ENCODE measurements around the gene CDV3.
"Not testable (repeated sequence)": the region's sequence is repeated elsewhere in the genome, so short reads cannot be mapped to it uniquely, and the experiment has no call there.

The CDV3 gene

DNA sequence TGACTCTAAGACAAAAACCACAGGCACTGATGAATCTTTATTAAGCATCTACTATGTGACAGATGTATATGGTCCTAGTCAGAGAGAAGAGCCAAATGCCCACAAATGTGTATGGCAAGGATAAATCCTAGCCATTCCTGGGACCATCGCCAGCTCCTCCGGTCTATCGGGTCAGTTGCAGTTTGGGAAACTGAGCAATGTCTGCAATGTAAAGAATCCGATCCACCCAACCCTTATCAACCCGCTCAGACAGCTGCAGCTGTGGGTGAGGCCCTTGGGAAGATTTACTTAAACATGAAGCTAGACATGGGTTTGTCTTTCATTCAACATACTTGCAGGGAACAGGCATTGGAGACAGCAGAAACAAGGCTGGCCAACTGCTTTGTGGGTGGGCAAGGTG, 40.5 kb upstream of the CDV3 start (continued):
- TF ChIP-seq, protein P1, sequence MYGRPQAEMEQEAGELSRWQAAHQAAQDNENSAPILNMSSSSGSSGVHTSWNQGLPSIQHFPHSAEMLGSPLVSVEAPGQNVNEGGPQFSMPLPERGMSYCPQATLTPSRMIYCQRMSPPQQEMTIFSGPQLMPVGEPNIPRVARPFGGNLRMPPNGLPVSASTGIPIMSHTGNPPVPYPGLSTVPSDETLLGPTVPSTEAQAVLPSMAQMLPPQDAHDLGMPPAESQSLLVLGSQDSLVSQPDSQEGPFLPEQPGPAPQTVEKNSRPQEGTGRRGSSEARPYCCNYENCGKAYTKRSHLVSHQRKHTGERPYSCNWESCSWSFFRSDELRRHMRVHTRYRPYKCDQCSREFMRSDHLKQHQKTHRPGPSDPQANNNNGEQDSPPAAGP (tag by site-specific recombination; IDR thresholded peaks at IDR 0.05): no peak
- TF ChIP-seq ZNF292 (tag by site-specific recombination; IDR thresholded peaks at IDR 0.05; ENCODE audit: borderline replicate concordance, low read depth) (no peak), KLF1 (tag by site-specific recombination; IDR thresholded peaks at IDR 0.05) (no peak), ZBTB20 (tag by site-specific recombination; IDR thresholded peaks at IDR 0.05) (no peak)

DNA sequence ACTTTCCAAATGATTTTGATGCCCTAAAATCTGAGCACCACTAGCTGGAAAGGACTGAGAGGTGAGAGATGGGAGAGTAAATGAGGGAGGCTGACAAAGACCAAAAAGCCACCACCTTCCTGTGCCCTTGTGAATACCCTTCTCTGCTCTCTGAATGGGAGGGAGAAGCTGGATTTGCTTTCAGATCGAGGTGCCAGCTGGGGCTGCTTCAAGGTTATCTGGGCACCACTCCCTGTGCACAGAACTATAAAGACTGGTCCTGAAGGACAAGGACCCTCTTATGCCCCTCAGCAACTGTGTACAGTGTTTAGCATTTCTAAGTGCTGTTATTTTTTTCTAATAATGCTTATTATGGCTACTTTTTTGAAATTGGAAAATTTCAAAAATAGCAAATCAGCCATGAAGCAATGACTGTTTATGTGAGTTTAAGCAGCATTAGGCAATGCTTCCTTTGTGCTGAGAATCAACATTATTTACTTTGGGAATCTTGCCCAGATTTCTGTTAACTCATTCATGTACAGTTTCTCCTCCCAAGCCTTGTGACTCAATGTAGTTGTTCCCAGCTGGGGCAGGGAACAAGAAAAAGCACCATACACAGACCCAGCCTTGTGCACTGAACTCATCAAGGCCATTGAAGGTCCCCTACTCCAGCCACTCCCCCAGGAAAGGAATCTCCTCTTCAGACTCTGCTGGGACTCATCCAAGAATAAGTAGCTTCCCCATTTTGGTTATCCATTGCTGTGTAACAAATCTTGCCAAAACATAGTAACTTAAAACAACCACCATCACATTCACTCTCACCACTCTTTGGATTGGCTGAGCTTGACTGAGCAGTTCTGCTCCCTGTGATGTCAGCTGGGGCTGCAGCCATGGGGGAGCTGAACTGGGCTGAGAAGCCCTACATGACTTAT, 37.3 kb upstream of the CDV3 start:
- TF ChIP-seq, protein P2, sequence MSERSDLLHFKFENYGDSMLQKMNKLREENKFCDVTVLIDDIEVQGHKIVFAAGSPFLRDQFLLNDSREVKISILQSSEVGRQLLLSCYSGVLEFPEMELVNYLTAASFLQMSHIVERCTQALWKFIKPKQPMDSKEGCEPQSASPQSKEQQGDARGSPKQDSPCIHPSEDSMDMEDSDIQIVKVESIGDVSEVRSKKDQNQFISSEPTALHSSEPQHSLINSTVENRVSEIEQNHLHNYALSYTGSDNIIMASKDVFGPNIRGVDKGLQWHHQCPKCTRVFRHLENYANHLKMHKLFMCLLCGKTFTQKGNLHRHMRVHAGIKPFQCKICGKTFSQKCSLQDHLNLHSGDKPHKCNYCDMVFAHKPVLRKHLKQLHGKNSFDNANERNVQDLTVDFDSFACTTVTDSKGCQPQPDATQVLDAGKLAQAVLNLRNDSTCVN (tag by site-specific recombination; optimal IDR thresholded peaks at IDR 0.05): no peak
- no peak for TF ChIP-seq GLI4 (tag by site-specific recombination; IDR thresholded peaks at IDR 0.05)
- TF ChIP-seq, protein P3, sequence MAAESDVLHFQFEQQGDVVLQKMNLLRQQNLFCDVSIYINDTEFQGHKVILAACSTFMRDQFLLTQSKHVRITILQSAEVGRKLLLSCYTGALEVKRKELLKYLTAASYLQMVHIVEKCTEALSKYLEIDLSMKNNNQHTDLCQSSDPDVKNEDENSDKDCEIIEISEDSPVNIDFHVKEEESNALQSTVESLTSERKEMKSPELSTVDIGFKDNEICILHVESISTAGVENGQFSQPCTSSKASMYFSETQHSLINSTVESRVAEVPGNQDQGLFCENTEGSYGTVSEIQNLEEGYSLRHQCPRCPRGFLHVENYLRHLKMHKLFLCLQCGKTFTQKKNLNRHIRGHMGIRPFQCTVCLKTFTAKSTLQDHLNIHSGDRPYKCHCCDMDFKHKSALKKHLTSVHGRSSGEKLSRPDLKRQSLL (tag by site-specific recombination; IDR thresholded peaks at IDR 0.05): no peak
- TF ChIP-seq ZNF335 (tag by site-specific recombination; conservative IDR thresholded peaks at IDR 0.05): peak; percentile 34; the same call in 1 of the 2 replicates
- TF ChIP-seq ZNF629 (tag by site-specific recombination; IDR thresholded peaks at IDR 0.05): no peak
- TF ChIP-seq WT1 (tag by site-specific recombination; IDR thresholded peaks at IDR 0.05): no peak
- TF ChIP-seq ZNF10 (tag by site-specific recombination; IDR thresholded peaks at IDR 0.05): no peak
- no peak for TF ChIP-seq BCL11A (tag by site-specific recombination; IDR thresholded peaks at IDR 0.05; ENCODE audit: low read depth)
- peak; percentile 38; the same call in 1 of the 2 replicates for TF ChIP-seq ZNF140 (tag by site-specific recombination; IDR thresholded peaks at IDR 0.05)
- TF ChIP-seq ZSCAN23 (tag by site-specific recombination; IDR thresholded peaks at IDR 0.05): no peak
- Histone ChIP-seq H3K27ac (ENCODE audit: extremely low read depth, low read depth, low read length) (no peak overlapping the region), H3K9me3 (ENCODE audit: control insufficient read depth, insufficient read depth, low read depth, low read length) (no peaks in the 10 kb centered on the region), H3K4me1 (ENCODE audit: control insufficient read depth, insufficient read depth, low read length) (no peaks in the 10 kb centered on the region), H3K4me3 (ENCODE audit: low read depth, low read length) (no peak overlapping the region), H3K36me3 (ENCODE audit: control insufficient read depth in 2 of 2, insufficient read depth in 1 of 2, low read length in 2 of 2) (no peaks in the 10 kb centered on the region)
- CTCF ChIA-PET: interaction anchor here (0.6 kb wide), 1 partner anchor 599 kb away, joined by 3 read pairs; no protein-coding TSS in a partner anchor
- POLR2A ChIA-PET: no interaction called here

DNA sequence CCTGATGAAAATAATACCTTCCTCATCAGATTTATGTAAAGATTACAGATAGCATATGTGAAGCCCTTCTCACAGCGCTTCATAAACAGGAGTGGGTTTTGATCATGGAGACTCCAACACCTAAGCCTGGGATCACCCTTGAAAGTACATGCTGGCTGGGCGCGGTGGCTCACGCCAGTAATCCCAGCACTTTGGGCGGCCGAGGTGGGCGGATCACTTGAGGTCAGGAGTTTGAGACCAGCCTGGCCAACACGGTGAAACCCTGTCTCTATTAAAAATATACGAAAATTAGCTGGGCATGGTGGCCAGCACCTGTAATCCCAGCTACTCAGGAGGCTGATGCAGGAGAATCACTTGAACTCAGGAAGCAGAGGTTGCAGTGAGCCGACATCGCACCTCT, 36.4 kb upstream of the CDV3 start:
- H3K9me3 ChIP-seq (ENCODE audit: control insufficient read depth, insufficient read depth, low read depth, low read length); H3K27ac ChIP-seq (ENCODE audit: extremely low read depth, low read depth, low read length); H3K4me3 ChIP-seq (ENCODE audit: low read depth, low read length); POLR2A ChIA-PET; H3K4me1 ChIP-seq (ENCODE audit: control insufficient read depth, insufficient read depth, low read length); H3K36me3 ChIP-seq (ENCODE audit: control insufficient read depth in 2 of 2, insufficient read depth in 1 of 2, low read length in 2 of 2): not testable (repeated sequence)
- CTCF ChIA-PET: interaction anchor here (0.6 kb wide), 1 partner anchor 598 kb away, joined by 3 read pairs; no protein-coding TSS in a partner anchor

DNA sequence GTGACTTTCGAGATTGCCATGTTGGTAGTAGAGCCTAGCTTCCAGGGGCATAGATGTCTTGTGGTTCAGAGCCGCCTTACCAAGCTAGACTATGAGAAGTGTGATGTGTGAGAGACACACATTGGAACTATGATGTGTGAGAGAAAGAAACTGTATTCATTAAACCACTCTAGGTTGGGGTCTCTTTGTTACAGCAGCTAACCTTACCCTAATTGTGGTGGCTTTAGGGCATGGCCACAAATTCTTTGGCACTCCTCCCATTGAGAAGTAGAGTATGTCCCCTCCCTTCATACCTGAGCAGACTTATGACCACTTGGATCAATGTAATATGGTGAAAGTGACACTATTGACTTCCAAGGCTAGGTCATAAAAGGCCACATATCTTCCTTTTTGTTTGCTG, 35.3 kb upstream of the CDV3 start:
- Histone ChIP-seq H3K27ac (ENCODE audit: extremely low read depth, low read depth, low read length) (no peak overlapping the region), H3K4me3 (ENCODE audit: low read depth, low read length) (no peak overlapping the region), H3K36me3 (ENCODE audit: control insufficient read depth in 2 of 2, insufficient read depth in 1 of 2, low read length in 2 of 2) (no peaks in the 10 kb centered on the region), H3K4me1 (ENCODE audit: control insufficient read depth, insufficient read depth, low read length) (no peaks in the 10 kb centered on the region), H3K9me3 (ENCODE audit: control insufficient read depth, insufficient read depth, low read depth, low read length) (no peaks in the 10 kb centered on the region)
- ChIA-PET CTCF (interaction anchor here (0.6 to 0.7 kb wide), 2 partner anchors 50 to 53 kb away, joined by 3 read pairs; no protein-coding TSS in a partner anchor), POLR2A (interaction anchor here (0.6 kb wide), 1 partner anchor 49 kb away, joined by 6 read pairs; no protein-coding TSS in a partner anchor)
- TF ChIP-seq, protein P4, sequence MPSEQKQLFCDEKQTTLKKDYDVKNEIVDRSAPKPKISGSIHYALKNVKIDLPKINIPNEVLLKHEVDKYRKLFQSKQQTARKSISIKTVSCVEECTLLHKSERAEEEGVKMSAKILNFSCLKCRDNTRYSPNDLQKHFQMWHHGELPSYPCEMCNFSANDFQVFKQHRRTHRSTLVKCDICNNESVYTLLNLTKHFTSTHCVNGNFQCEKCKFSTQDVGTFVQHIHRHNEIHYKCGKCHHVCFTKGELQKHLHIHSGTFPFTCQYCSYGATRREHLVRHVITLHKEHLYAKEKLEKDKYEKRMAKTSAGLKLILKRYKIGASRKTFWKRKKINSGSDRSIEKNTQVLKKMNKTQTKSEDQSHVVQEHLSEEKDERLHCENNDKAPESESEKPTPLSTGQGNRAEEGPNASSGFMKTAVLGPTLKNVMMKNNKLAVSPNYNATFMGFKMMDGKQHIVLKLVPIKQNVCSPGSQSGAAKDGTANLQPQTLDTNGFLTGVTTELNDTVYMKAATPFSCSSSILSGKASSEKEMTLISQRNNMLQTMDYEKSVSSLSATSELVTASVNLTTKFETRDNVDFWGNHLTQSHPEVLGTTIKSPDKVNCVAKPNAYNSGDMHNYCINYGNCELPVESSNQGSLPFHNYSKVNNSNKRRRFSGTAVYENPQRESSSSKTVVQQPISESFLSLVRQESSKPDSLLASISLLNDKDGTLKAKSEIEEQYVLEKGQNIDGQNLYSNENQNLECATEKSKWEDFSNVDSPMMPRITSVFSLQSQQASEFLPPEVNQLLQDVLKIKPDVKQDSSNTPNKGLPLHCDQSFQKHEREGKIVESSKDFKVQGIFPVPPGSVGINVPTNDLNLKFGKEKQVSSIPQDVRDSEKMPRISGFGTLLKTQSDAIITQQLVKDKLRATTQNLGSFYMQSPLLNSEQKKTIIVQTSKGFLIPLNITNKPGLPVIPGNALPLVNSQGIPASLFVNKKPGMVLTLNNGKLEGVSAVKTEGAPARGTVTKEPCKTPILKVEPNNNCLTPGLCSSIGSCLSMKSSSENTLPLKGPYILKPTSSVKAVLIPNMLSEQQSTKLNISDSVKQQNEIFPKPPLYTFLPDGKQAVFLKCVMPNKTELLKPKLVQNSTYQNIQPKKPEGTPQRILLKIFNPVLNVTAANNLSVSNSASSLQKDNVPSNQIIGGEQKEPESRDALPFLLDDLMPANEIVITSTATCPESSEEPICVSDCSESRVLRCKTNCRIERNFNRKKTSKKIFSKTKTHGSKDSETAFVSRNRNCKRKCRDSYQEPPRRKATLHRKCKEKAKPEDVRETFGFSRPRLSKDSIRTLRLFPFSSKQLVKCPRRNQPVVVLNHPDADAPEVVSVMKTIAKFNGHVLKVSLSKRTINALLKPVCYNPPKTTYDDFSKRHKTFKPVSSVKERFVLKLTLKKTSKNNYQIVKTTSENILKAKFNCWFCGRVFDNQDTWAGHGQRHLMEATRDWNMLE (tag by site-specific recombination; conservative IDR thresholded peaks at IDR 0.05; ENCODE audit: low read depth): no peak
- 0 out of 2 replicates have a peak, but pooled peaks have one; percentile 33 for TF ChIP-seq ZNF350 (tag by site-specific recombination; IDR thresholded peaks at IDR 0.05)

Data from HEK293 (cell line).